Activated naive CD8-positive, alpha-beta T cell treated with anti-CD3 and anti-CD28 coated beads, Interleukin-2, amount 50 U/mL, for 24 hours (primary cell): ENCODE measurements around the gene PLEKHG4B.
"Not testable (repeated sequence)": the region's sequence is repeated elsewhere in the genome, so short reads cannot be mapped to it uniquely, and the experiment has no call there.

Experiments used
- ATAC-seq: fragments of 150-1000 bp; cut with Tn5 transposase; one replicate; pipeline ENCODE4 v1.10.0; 2021
- DNase-seq: peaks from one replicate; pipeline ENCODE4 v3.0.0; 2021
- H3K27ac Mint-ChIP-seq: one replicate; pipeline ENCODE4 v1.8.0; 2021; ENCODE audit warnings: mild to moderate bottlenecking, mixed read lengths
- H3K27me3 Mint-ChIP-seq: one replicate; pipeline ENCODE4 v1.8.0; 2021; ENCODE audit warnings: mixed read lengths
- H3K36me3 Mint-ChIP-seq: one replicate; pipeline ENCODE4 v1.8.0; 2021; ENCODE audit warnings: low read depth, mixed read lengths
- H3K4me1 Mint-ChIP-seq: one replicate; pipeline ENCODE4 v1.8.0; 2021; ENCODE audit warnings: mixed read lengths
- H3K4me3 Mint-ChIP-seq: one replicate; pipeline ENCODE4 v1.8.0; 2021; ENCODE audit warnings: mild to moderate bottlenecking, moderate library complexity, mixed read lengths
- H3K9me3 Mint-ChIP-seq: one replicate; pipeline ENCODE4 v1.8.0; 2021; ENCODE audit warnings: mixed read lengths

The PLEKHG4B gene

DNA sequence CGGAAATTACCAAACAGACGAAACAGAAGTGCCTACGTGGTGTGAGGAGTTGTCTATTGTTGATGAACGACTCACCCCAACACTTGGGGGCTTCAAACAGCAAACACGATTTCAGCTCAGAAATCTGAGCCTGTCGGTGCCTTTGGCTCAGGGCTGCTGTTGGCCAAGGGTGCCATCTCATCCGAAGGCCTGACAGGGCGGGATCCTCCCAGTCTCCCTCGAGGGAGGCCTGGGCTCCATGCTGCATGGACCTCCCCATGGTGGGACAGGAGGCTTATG lies 100.7 kb downstream of the PLEKHG4B start:
- peaks cover 12% of the 10 kb centered on the region for H3K27me3 Mint-ChIP-seq
- H3K9me3 Mint-ChIP-seq = no peaks in the 10 kb centered on the region
- H3K4me1 Mint-ChIP-seq = peaks cover 9% of the 10 kb centered on the region
- ATAC-seq = no peak
- no peak overlapping the region for H3K27ac Mint-ChIP-seq
- no peak for DNase-seq
- H3K4me3 Mint-ChIP-seq = no peak overlapping the region
- no peaks in the 10 kb centered on the region for H3K36me3 Mint-ChIP-seq

DNA sequence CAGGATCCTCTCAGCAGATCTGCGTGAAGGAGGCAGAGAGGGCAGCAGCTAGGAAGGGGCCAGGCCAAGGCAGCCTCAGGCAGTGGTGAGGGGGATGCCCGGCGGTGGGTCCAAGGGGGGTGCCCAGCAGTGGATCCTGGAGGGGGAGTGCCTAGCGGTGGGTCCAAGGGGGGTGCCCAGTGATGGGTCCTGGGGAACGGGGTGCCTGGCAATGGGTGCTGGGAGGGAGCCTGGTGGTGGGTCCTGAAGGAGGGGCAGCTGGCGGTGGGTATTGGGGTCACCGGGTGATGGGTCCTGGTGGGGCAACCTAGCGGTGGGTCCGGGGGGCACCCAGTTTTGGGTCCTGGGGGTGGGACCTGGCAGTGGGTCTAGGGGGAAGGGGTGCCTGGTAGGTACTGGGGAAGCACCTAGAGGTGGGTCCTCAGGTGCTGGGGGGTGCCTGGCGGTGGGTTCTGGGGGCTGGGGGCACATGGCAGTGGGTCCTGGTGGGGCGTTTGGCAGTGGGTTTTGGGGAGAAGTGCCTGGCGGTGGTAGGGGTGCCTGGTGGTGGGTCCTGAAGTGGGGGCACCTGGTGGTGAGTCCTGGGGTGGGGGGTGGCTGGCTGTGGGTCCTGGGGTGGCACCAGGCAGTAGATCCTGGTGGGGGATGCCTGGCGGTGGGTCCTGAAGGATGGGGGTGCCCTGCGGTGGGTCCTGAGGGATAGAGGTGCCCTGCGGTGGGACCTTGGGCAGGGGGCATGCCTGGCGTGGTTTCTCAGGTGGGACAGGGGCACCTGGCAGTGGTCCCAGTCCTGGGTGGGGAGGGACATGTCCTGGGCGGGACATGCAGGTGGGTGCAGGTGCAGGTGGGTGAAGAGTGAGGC lies 101.2 kb downstream of the PLEKHG4B start:
- H3K27ac Mint-ChIP-seq = no peak overlapping the region
- no peaks in the 10 kb centered on the region for H3K9me3 Mint-ChIP-seq
- DNase-seq = no peak
- peaks cover 9% of the 10 kb centered on the region for H3K4me1 Mint-ChIP-seq
- no peaks in the 10 kb centered on the region for H3K36me3 Mint-ChIP-seq
- H3K4me3 Mint-ChIP-seq = no peak overlapping the region
- H3K27me3 Mint-ChIP-seq = peaks cover 10% of the 10 kb centered on the region
- no peak for ATAC-seq

DNA sequence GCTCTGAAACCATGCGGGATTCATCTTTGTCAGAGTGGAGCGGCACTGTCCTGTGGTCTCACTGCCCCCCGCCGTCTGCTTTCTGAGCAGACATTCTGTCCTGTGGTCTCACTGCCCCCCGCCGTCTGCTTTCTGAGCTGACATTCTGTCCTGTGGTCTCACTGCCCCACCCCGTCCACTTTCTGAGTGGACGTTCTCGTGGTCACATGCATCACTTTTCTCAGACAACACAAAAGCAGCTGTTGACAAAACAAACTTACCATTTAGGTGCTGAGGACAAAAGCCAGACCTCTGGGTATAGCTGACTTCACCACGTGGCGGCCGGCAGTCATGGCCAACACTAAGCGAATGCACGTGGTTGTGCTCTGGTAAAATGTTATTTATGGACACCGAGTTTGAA lies 102.1 kb downstream of the PLEKHG4B start:
- H3K27me3 Mint-ChIP-seq = peaks cover 5% of the 10 kb centered on the region
- no peaks in the 10 kb centered on the region for H3K36me3 Mint-ChIP-seq
- DNase-seq = no peak
- no peaks in the 10 kb centered on the region for H3K9me3 Mint-ChIP-seq
- ATAC-seq = no peak
- H3K27ac Mint-ChIP-seq = no peak overlapping the region
- peaks cover 4% of the 10 kb centered on the region for H3K4me1 Mint-ChIP-seq
- no peak overlapping the region for H3K4me3 Mint-ChIP-seq

DNA sequence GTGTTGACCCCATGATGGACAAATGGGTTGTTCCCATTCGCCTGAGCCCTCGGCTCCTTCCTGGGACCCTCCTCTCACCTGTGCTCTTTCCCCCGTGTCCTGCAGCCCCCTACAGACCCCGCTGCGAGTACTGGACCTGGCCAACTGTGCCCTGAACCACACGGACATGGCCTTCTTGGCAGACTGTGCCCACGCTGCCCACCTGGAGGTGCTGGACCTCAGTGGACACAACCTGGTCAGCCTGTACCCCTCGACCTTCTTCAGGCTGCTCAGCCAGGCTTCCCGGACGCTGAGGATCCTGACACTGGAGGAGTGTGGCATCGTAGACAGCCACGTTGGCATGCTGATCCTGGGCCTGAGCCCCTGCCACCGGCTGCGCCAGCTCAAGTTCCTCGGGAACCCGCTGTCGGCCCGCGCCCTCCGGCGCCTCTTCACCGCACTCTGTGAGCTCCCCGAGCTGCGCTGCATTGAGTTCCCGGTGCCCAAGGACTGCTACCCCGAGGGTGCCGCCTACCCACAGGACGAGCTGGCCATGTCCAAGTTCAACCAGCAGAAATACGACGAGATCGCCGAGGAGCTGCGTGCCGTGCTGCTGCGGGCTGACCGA lies 102.7 kb downstream of the PLEKHG4B start:
- peaks cover 5% of the 10 kb centered on the region for H3K27me3 Mint-ChIP-seq
- H3K27ac Mint-ChIP-seq = no peak overlapping the region
- no peak for DNase-seq
- no peak overlapping the region for H3K4me3 Mint-ChIP-seq
- ATAC-seq = no peak
- peaks cover 4% of the 10 kb centered on the region for H3K4me1 Mint-ChIP-seq
- no peaks in the 10 kb centered on the region for H3K36me3 Mint-ChIP-seq
- no peaks in the 10 kb centered on the region for H3K9me3 Mint-ChIP-seq

DNA sequence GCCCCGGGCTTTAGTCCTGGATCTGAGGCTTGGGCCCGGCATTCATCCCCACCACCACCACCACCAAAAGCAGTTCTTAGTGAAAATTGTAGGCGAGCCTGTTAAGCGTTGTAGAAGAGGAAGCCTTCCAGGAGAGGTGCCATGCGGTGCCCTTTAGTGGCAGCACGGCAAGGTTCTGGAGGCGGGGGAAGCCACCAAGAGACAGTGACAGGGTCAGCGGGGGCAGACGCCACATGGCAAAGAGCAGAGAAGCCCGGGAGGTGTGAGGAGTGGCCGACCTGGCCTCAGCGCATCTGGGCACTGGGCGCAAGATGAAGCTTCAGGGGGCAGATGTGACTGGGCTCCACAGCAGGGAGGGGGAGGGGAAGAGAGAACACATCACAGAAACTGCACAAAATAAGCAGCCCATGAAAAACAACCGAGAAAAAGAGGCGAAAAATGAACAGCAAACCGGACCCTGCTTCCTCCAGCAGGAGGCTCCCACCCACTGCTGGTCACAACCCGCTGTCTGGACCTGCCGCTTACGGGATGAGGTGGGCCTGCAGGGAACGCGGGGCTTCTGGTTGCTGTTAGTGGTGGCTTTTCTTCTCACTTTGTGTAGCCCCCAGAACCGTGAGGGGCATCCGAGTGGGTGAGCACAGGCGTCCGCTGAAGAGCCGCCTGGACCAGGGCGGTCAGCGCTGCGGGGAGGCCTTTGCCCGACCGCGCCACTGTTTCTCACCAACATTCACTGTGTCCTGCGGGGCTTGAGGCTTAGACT lies 103.6 kb downstream of the PLEKHG4B start:
- Mint-ChIP-seq H3K27ac (no peak overlapping the region), H3K4me3 (no peak overlapping the region), H3K9me3 (no peaks in the 10 kb centered on the region)

DNA sequence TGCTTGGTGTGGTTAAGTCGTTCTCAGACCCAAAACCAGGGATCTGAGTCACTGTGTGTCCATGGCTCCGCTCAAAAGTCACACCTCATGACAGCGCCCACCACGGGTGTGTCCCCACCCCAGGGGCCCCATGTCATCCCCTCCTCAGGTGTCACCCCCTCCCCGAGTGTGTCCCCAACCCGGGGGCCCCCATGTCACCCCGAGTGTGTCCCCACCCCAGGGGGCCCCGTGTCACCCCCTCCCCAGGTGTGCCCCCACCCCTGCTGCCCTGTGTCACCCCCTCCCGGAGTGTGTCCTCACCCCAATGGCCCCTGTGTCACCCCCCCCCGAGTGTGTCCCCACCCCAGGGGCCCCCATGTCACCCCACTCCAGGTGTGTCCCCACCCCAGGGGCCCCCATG lies 104.4 kb downstream of the PLEKHG4B start:
- no peaks in the 10 kb centered on the region for H3K4me1 Mint-ChIP-seq

More for the DNA sequence above, 103.6 kb downstream of the PLEKHG4B start:
- ATAC-seq (no peak), DNase-seq (no peak)
- H3K4me1 Mint-ChIP-seq = no peaks in the 10 kb centered on the region
- peaks cover 5% of the 10 kb centered on the region for H3K27me3 Mint-ChIP-seq
- H3K36me3 Mint-ChIP-seq = no peaks in the 10 kb centered on the region

DNA sequence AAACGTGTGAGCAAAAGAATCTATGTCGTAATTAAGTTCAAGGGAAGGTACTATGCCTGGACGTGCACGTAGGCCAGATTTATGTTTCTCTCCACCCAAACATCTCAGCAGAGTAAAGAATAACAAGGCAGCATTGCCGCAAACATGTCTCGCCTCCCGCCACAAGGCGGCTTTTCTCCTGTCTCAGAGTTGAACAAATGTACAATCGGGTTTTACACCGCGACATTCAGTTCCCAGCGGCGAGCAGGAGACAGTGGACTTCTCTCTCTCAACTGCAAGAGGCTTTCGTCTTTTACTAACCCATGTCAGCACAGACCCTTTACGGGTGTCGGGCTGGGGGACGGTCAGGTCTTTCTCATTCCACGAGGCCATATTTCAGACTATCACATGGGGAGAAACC lies 105.1 kb downstream of the PLEKHG4B start:
- DNase-seq, ATAC-seq, H3K4me3 Mint-ChIP-seq, H3K36me3 Mint-ChIP-seq, H3K27me3 Mint-ChIP-seq, H3K9me3 Mint-ChIP-seq, H3K27ac Mint-ChIP-seq, H3K4me1 Mint-ChIP-seq: not testable (repeated sequence)

More for the DNA sequence above, 104.4 kb downstream of the PLEKHG4B start:
- DNase-seq (no peak), ATAC-seq (no peak)
- no peaks in the 10 kb centered on the region for H3K36me3 Mint-ChIP-seq
- H3K9me3 Mint-ChIP-seq = no peaks in the 10 kb centered on the region
- no peak overlapping the region for H3K4me3 Mint-ChIP-seq
- H3K27me3 Mint-ChIP-seq = peaks cover 5% of the 10 kb centered on the region
- H3K27ac Mint-ChIP-seq = no peak overlapping the region

DNA sequence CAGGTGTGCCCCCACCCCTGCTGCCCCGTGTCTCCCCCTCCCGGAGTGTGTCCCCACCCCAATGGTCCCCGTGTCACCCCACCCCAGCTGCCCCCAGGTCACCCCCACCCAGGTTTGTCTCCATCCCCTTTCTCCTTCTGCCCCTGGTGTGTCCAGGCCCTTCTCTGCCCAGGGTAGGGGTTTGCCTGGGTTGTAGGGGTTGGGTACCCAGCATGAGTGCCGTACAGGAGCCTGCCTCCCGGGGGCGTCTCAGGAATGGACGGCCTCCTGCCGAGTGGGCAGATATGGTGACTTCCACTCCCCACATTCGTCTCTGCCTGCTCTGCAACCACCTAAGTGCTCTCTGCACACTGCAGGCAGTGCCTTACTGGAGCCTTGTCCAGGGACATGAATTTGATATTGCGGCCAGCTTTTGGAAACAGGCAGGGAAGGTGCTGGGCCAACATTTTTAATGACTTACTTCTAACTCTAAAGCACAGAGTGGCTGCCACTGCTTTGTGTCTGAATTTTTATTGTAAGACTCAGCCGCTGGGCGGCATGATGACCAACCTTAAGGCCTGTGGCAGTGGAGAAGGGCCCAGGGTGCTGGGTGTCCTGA lies 106.0 kb downstream of the PLEKHG4B start:
- Mint-ChIP-seq H3K4me1 (no peaks in the 10 kb centered on the region), H3K36me3 (peaks cover 2% of the 10 kb centered on the region), H3K27me3 (no peaks in the 10 kb centered on the region), H3K27ac (no peak overlapping the region), H3K9me3 (no peaks in the 10 kb centered on the region), H3K4me3 (no peak overlapping the region)
- DNase-seq (no peak), ATAC-seq (no peak)

DNA sequence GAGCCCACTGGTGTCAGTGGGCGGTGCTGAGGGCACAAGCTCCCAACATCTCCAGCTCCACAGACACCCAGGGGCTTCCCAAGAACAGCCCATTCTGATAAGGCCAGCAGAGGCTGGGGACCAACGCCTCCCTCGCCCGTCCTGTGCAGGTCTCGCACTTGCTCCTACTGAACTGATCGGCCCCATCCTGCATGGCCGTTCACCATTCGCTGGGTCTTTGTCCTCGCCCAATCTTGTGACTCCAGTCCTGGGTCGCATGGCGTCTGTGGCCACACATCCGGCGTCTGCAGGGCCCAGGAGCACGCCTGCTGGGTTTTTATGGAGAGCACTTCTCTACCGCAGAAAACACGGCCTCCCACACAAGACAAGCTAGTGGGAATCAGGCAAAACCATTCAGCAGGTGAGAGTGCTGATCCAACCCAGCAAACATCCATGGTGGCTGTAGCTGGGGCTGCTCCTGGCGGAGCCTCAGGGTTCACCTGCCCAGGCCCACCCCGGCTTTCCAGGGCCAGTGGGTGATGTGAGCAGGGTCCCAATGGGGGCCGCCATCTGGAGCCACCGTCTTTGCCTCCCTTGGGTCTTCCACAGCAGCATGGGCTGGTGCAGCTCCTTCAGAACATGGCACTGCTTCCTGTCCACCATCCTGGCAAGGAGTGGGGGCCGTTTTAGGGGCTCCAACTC lies 106.7 kb downstream of the PLEKHG4B start:
- no peak for DNase-seq
- no peak overlapping the region for H3K27ac Mint-ChIP-seq
- ATAC-seq = no peak
- H3K4me1 Mint-ChIP-seq = no peaks in the 10 kb centered on the region
- H3K9me3 Mint-ChIP-seq = no peaks in the 10 kb centered on the region
- H3K4me3 Mint-ChIP-seq = no peak overlapping the region
- peaks cover 2% of the 10 kb centered on the region for H3K36me3 Mint-ChIP-seq
- H3K27me3 Mint-ChIP-seq = no peaks in the 10 kb centered on the region

DNA sequence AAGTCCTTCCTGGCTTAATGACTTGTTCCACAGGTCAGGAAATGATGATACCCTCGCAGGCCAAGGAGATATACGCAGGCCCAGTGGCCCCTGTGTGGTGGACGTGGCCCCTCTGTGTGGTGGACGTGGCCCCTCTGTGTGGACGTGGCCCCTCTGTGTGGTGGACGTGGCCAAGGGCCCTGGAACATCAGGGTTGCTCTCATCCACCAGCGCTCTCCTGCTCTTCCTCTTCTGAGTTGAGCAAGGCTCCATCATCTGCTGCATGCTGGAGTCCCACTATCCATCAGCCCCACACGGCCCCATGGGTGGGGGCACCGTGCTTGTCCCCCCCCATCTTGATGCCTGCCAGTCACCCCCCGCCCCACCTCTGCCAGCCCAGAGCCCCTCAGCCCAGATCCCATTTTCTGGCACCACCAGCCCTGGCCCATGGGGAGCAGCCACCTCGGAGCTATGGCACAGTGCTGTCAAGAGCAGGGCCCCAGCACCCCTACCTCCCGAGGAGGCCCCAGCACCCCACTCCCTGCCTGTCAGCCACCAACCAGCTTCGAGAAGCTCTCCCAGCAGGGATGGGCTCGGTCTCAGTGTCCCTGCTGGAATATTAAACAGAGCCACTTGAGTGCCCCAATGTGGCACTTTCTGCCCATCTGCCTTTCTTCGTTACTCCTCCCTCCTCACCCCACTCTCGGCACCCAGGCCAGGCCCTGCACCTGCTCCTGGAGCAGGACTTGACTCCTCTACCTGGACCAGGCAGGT lies 107.4 kb downstream of the PLEKHG4B start:
- Mint-ChIP-seq H3K27ac (no peak overlapping the region), H3K9me3 (no peaks in the 10 kb centered on the region), H3K4me3 (no peak overlapping the region), H3K4me1 (no peaks in the 10 kb centered on the region), H3K27me3 (no peaks in the 10 kb centered on the region), H3K36me3 (peaks cover 3% of the 10 kb centered on the region)
- ATAC-seq (no peak), DNase-seq (no peak)

DNA sequence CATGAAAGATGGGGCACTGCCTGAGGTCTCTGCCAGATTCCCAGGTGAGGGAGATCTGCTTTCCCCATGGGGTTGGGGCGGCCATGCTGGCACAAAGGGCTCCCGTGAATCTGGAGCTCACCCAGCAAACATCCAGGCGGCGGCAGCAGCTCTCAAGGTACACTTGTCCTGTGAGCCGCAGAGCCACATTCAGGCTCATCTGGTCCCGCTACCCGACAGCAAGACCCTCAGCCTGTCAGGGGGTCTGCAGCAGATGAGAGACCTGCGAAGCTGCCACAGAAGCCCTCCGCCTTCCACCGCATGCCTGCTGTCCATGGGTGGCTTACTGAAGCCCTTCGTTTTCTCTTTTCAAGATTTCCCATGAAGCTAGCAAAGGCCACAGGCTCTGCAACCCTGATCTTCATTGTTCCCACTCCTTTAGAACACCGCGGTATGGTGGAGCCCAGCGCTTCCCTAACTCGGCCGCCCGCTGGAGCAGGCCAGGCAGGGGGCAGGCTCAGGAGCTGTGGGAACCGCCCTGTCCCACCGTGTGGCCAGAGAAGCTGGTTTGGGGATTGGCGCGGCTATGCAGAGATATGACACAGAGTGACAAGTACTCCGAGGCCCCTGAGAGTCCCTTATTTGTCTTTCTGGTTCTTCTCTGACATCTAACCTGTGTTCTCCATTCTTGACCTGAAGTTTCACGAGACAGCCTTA lies 108.1 kb downstream of the PLEKHG4B start:
- H3K36me3 Mint-ChIP-seq = peaks cover 9% of the 10 kb centered on the region
- DNase-seq = no peak
- no peak overlapping the region for H3K27ac Mint-ChIP-seq
- H3K4me1 Mint-ChIP-seq = no peaks in the 10 kb centered on the region
- no peaks in the 10 kb centered on the region for H3K9me3 Mint-ChIP-seq
- H3K4me3 Mint-ChIP-seq = no peak overlapping the region
- H3K27me3 Mint-ChIP-seq = no peaks in the 10 kb centered on the region
- ATAC-seq = no peak

DNA sequence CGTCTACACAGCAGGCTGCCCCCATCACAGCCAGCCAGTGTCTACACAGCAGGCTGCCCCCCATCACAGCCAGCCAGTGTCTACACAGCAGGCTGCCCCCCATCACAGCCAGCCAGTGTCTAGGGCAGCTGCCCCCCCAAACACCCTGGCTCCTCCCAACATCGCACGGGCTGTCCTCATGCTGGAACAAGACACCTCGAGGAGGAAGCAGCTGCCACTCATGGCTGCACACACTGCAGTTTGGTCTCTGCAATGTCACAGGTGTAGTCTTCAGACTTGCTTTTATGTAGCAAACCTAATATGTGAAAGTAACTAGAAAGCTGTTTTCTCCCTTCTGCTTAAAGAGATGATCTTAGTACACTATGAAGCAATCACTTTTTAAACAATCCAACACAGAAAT lies 109.0 kb downstream of the PLEKHG4B start:
- H3K9me3 Mint-ChIP-seq = no peaks in the 10 kb centered on the region
- no peak for ATAC-seq
- DNase-seq = no peak
- no peaks in the 10 kb centered on the region for H3K27me3 Mint-ChIP-seq
- peaks cover 9% of the 10 kb centered on the region for H3K36me3 Mint-ChIP-seq
- H3K4me3 Mint-ChIP-seq = no peak overlapping the region
- no peaks in the 10 kb centered on the region for H3K4me1 Mint-ChIP-seq
- H3K27ac Mint-ChIP-seq = no peak overlapping the region

DNA sequence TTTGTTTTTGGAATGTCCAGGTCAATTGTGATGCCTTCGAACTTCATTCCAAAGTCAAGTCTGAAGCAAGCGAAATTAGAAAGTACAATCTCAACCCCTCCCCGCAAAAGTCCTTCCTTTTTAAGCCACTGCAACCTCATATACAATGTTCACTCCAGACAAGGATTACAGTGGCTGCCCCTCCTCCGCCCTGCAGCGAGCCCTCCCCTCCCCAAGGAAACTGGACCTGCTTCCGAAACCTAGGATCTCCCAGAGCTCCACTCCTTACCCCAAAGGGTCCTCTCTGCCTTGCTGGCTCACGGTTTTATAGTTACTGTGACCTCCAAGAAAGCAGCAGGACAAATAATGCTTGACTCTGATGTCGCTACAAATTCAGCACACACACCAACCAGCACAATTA lies 109.7 kb downstream of the PLEKHG4B start:
- H3K4me3 Mint-ChIP-seq = no peak overlapping the region

More for the DNA sequence above, 109.7 kb downstream of the PLEKHG4B start:
- no peaks in the 10 kb centered on the region for H3K4me1 Mint-ChIP-seq
- DNase-seq (no peak), ATAC-seq (no peak)
- H3K27ac Mint-ChIP-seq = no peak overlapping the region
- peaks cover 9% of the 10 kb centered on the region for H3K36me3 Mint-ChIP-seq
- H3K27me3 Mint-ChIP-seq = no peaks in the 10 kb centered on the region
- no peaks in the 10 kb centered on the region for H3K9me3 Mint-ChIP-seq
